ENCODE results near the gene DLX3. TPM values are rescaled to one million over a fixed set of nuclear protein-coding genes. Genes with fewer than 3 reads are reported as not detected.

Gene DLX3
- total RNA-seq, 1 donor from 2014 or later, result 0.04 TPM

DNA sequence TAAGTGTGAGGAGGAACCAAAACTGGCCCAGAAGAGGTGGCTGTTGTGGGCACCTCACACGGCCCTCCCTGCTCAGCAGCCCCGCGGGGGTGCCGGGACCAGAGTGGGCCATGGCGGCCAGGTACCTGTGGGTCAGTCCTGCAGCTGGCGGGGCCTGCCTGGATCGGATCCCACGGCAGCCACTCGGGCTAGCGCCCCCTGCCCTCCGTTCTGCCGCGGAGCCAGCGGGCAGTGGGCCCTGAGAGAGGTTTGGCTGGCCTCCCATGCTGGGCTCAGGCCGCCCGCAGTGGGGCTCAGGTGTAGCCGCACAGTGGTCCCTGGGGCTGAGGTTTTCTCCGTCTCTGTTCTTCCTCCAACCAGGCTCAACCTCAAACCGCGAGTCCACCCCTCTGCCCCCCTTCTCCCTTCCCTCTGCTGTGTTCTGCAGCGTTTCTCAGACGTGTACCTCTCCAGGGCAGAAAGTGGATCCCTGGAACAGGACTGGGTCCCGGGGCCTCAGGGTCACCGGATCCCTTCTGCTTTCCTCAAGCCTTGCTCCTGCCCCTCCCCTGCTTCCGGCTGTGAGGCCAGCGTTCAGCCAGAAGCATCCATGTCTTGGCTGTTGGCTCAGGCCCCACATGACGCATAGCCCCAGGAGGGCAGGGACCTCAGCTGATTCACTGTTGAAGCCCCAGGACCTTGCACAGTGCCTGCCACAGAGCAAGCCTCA is 32.3 kb upstream of the DLX3 start:
- H3K9me3 Mint-ChIP-seq, result no peaks in the 10 kb centered on the region
- no peaks in the 10 kb centered on the region for H3K36me3 Mint-ChIP-seq
- H3K27ac Mint-ChIP-seq, result no peak overlapping the region
- Histone ChIP-seq H2AFZ (replicated peaks) (peak overlapping the region; percentile 43), H3K4me3 (no peak overlapping the region), H3K4me2 (peak overlapping the region; percentile 17), H3K27ac (no peak overlapping the region), H3K9ac (no peak overlapping the region), H4K20me1 (ENCODE audit: low read depth) (no peaks in the 10 kb centered on the region), H3K9me3 (ENCODE audit: low read depth) (no peaks in the 10 kb centered on the region), H3K27me3 (peaks cover 5% of the 10 kb centered on the region), H3K36me3 (no peaks in the 10 kb centered on the region), H3F3A (ENCODE audit: low read depth) (peaks cover 44% of the 10 kb centered on the region), H3K79me2 (ENCODE audit: low read depth) (no peaks in the 10 kb centered on the region), H3K4me1 (peaks cover 19% of the 10 kb centered on the region)
- peaks cover 8% of the 10 kb centered on the region for H3K27me3 Mint-ChIP-seq (ENCODE audit: insufficient read depth, low read depth)
- DNase-seq (ENCODE audit: low spot score), result no peak
- H3K4me1 Mint-ChIP-seq, result peaks cover 17% of the 10 kb centered on the region
- H3K4me3 Mint-ChIP-seq, result peak overlapping the region; percentile 38
- TF ChIP-seq, protein P1, sequence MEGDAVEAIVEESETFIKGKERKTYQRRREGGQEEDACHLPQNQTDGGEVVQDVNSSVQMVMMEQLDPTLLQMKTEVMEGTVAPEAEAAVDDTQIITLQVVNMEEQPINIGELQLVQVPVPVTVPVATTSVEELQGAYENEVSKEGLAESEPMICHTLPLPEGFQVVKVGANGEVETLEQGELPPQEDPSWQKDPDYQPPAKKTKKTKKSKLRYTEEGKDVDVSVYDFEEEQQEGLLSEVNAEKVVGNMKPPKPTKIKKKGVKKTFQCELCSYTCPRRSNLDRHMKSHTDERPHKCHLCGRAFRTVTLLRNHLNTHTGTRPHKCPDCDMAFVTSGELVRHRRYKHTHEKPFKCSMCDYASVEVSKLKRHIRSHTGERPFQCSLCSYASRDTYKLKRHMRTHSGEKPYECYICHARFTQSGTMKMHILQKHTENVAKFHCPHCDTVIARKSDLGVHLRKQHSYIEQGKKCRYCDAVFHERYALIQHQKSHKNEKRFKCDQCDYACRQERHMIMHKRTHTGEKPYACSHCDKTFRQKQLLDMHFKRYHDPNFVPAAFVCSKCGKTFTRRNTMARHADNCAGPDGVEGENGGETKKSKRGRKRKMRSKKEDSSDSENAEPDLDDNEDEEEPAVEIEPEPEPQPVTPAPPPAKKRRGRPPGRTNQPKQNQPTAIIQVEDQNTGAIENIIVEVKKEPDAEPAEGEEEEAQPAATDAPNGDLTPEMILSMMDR (IDR thresholded peaks at IDR 0.05), result peak; percentile 36
- TF ChIP-seq EZH2phosphoT487 (IDR thresholded peaks at IDR 0.05) (no peak), EZH2 (IDR thresholded peaks at IDR 0.05) (no peak)

GRCh38 chr17:50026837-50027171 is 31.8 kb upstream of the DLX3 start:
- Histone ChIP-seq H3F3A (ENCODE audit: low read depth) (peaks cover 47% of the 10 kb centered on the region), H3K27me3 (peaks cover 5% of the 10 kb centered on the region), H3K9me3 (ENCODE audit: low read depth) (no peaks in the 10 kb centered on the region), H3K79me2 (ENCODE audit: low read depth) (no peaks in the 10 kb centered on the region), H4K20me1 (ENCODE audit: low read depth) (no peaks in the 10 kb centered on the region), H3K4me1 (peaks cover 19% of the 10 kb centered on the region), H3K4me2 (peak overlapping the region; percentile 17), H3K4me3 (no peak overlapping the region), H2AFZ (replicated peaks) (peak overlapping the region; percentile 43), H3K27ac (no peak overlapping the region), H3K36me3 (no peaks in the 10 kb centered on the region), H3K9ac (no peak overlapping the region)
- Mint-ChIP-seq H3K36me3 (no peaks in the 10 kb centered on the region), H3K4me1 (peaks cover 17% of the 10 kb centered on the region), H3K4me3 (no peak overlapping the region), H3K27me3 (ENCODE audit: insufficient read depth, low read depth) (peaks cover 8% of the 10 kb centered on the region), H3K9me3 (no peaks in the 10 kb centered on the region), H3K27ac (no peak overlapping the region)
- TF ChIP-seq EZH2 (IDR thresholded peaks at IDR 0.05), result no peak
- TF ChIP-seq, protein P1 (IDR thresholded peaks at IDR 0.05), result peak; percentile 84
- DNase-seq (ENCODE audit: low spot score), result peak; percentile 76

DNA sequence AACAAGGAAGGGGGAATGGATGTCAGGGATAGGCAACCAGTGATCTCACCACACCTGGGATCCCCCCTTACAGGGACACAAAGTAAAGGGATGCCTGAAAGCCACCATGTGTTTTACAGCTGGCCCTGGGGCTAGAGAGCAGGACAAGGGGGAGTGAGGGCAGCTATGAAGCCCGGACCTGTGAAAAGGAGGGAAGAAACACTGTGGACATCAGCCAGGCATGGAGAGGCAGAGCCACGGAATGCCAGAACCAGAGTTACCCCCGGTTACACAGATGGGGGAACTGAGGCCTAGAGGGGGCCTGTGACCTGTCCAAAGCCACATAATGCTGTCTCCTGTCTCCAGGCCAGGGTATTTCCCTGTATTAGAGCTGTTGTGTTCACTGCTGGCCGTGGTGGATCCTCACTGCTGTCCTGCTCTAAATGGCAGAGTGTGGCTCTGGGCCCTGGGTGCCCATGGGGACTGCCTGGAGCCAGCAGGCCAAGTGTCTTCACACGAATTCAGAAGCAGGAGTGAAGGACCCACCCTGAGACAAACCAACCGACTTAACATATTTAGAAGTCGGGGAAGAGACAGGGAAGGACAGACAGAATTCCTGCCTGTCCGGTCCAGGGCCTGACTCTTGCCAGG is 31.1 kb upstream of the DLX3 start:
- Mint-ChIP-seq H3K4me1 (peaks cover 17% of the 10 kb centered on the region), H3K27me3 (ENCODE audit: insufficient read depth, low read depth) (peaks cover 8% of the 10 kb centered on the region), H3K36me3 (no peaks in the 10 kb centered on the region), H3K4me3 (peak overlapping the region; percentile 15), H3K27ac (no peak overlapping the region), H3K9me3 (no peaks in the 10 kb centered on the region)
- TF ChIP-seq, protein P1 (IDR thresholded peaks at IDR 0.05), result no peak
- no peak for TF ChIP-seq EZH2 (IDR thresholded peaks at IDR 0.05)
- no peak for TF ChIP-seq EZH2phosphoT487 (IDR thresholded peaks at IDR 0.05)
- H3K36me3 ChIP-seq, result no peaks in the 10 kb centered on the region
- H3K9ac ChIP-seq, result no peak overlapping the region
- no peak overlapping the region for H3K4me2 ChIP-seq
- peaks cover 19% of the 10 kb centered on the region for H3K4me1 ChIP-seq
- no peak overlapping the region for H2AFZ ChIP-seq (replicated peaks)
- H3F3A ChIP-seq (ENCODE audit: low read depth), result peaks cover 50% of the 10 kb centered on the region
- peaks cover 5% of the 10 kb centered on the region for H3K27me3 ChIP-seq
- H3K27ac ChIP-seq, result no peak overlapping the region
- H3K79me2 ChIP-seq (ENCODE audit: low read depth), result no peaks in the 10 kb centered on the region
- H4K20me1 ChIP-seq (ENCODE audit: low read depth), result no peaks in the 10 kb centered on the region
- no peak for DNase-seq (ENCODE audit: low spot score)
- no peaks in the 10 kb centered on the region for H3K9me3 ChIP-seq (ENCODE audit: low read depth)
- H3K4me3 ChIP-seq, result no peak overlapping the region

Data from neural progenitor cell (in vitro differentiated cells).